ENCODE measurements around the gene BRWD1.

Gene BRWD1

DNA sequence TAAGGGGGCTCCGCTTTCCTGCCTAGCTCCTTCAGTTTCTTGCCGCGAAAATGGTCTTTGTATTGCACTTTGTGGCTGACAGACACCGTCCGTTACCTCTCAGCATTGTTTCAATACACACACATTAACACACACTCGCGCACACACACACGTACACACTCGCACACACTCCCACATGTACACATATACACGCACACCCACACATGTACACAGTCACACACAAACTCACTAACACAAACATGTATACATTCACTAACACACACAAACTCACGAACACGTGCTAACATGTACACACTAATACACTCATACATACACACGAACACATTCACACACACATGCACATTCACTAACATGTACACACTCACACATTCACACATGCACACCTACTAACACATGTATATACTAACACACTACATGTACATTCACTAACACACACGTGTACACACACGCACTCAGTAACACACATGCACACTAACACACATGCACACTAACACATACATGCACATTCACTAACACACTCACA lies 179.1 kb downstream of the BRWD1 start:
- DNase-seq (ENCODE audit: low read depth in 2 of 2) = no peak
